ENCODE measurements around the gene ATP7B. TPM values are rescaled to one million over a fixed set of nuclear protein-coding genes. Genes with fewer than 3 reads are reported as not detected.

The ATP7B gene
- total and polyA plus RNA-seq, 2 donors (not counting 3 experiments of a cell fraction or from before 2014, with no cell fraction given) = 4.2 to 8.0 TPM

GRCh38 chr13:51933466-51934058, 77.7 kb downstream of the ATP7B start:
- H3K4me3 ChIP-seq (replicated peaks in 1 of 3; ENCODE audit: insufficient read depth in 1 of 3, low read depth in 1 of 3, low read length in 3 of 3) = no peak overlapping the region
- intact Hi-C loops (cut with micrococcal nuclease) (no loop called here), dilution Hi-C loops (cut with MboI; ENCODE audit: extremely low pct_ligation_motif_present, low sequenced_read_pairs) (no loop called here)
- H3K27me3 ChIP-seq (ENCODE audit: control insufficient read depth in 2 of 2, insufficient read depth in 2 of 2, low read length in 2 of 2) = no peaks in the 10 kb centered on the region
- no peak for DNase-seq (ENCODE audit: low read depth, low spot score)
- no peak overlapping the region for H3K4me2 ChIP-seq (ENCODE audit: insufficient read depth, low read length)
- no peak overlapping the region for H2AFZ ChIP-seq (ENCODE audit: low read depth, low read length)
- no peak overlapping the region for H3K9ac ChIP-seq (replicated peaks; ENCODE audit: extremely low read depth, insufficient read depth, low read length)
- H3K4me1 ChIP-seq (ENCODE audit: control insufficient read depth, extremely low read depth, insufficient read depth, low read length) = no peaks in the 10 kb centered on the region
- no peaks in the 10 kb centered on the region for H3K79me2 ChIP-seq (ENCODE audit: control insufficient read depth, insufficient read depth, low read length)
- CTCF ChIA-PET = no interaction called here
- no peaks in the 10 kb centered on the region for H3K36me3 ChIP-seq (ENCODE audit: control insufficient read depth in 2 of 2, extremely low read depth in 1 of 2, insufficient read depth in 2 of 2, low read length in 2 of 2)
- H4K20me1 ChIP-seq (replicated peaks; ENCODE audit: control insufficient read depth, extremely low read depth, insufficient read depth, low read length) = no peaks in the 10 kb centered on the region
- no peaks in the 10 kb centered on the region for H3K9me3 ChIP-seq (replicated peaks; ENCODE audit: control insufficient read depth, insufficient read depth, low read length)
- H3K27ac ChIP-seq (ENCODE audit: insufficient read depth, low read depth, low read length) = no peak overlapping the region
- H3K9me1 ChIP-seq (replicated peaks; ENCODE audit: control insufficient read depth, extremely low read depth, insufficient read depth, low read length) = no peaks in the 10 kb centered on the region
- TF ChIP-seq POLR2AphosphoS5 (IDR thresholded peaks at IDR 0.05; ENCODE audit: insufficient read depth, low read depth, low read length) (no peak), FOS (IDR thresholded peaks at IDR 0.05; ENCODE audit: borderline replicate concordance, insufficient read depth, low read length) (no peak), POLR2A (IDR thresholded peaks at IDR 0.05; ENCODE audit: low read depth, low read length) (no peak), JUN (IDR thresholded peaks at IDR 0.05; ENCODE audit: borderline replicate concordance, insufficient read depth, insufficient read length, low read depth) (no peak), MYC (IDR thresholded peaks at IDR 0.05; ENCODE audit: low read depth, low read length) (no peak), EZH2 (IDR thresholded peaks at IDR 0.05; ENCODE audit: borderline replicate concordance, low read depth, low read length, severe bottlenecking) (no peak), GATA2 (IDR thresholded peaks at IDR 0.05; ENCODE audit: insufficient read depth, insufficient read length, low read depth, low read length) (no peak)
- TF ChIP-seq, protein P1, sequence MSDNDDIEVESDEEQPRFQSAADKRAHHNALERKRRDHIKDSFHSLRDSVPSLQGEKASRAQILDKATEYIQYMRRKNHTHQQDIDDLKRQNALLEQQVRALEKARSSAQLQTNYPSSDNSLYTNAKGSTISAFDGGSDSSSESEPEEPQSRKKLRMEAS (IDR thresholded peaks at IDR 0.05; ENCODE audit: insufficient read depth, insufficient read length) = no peak
- TF ChIP-seq, protein P2, sequence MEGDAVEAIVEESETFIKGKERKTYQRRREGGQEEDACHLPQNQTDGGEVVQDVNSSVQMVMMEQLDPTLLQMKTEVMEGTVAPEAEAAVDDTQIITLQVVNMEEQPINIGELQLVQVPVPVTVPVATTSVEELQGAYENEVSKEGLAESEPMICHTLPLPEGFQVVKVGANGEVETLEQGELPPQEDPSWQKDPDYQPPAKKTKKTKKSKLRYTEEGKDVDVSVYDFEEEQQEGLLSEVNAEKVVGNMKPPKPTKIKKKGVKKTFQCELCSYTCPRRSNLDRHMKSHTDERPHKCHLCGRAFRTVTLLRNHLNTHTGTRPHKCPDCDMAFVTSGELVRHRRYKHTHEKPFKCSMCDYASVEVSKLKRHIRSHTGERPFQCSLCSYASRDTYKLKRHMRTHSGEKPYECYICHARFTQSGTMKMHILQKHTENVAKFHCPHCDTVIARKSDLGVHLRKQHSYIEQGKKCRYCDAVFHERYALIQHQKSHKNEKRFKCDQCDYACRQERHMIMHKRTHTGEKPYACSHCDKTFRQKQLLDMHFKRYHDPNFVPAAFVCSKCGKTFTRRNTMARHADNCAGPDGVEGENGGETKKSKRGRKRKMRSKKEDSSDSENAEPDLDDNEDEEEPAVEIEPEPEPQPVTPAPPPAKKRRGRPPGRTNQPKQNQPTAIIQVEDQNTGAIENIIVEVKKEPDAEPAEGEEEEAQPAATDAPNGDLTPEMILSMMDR (IDR thresholded peaks at IDR 0.05; ENCODE audit: extremely low read depth in 1 of 2, insufficient read depth in 1 of 2, low read depth in 1 of 2, low read length in 2 of 2) = no peak
- no peak for FAIRE-seq
- POLR2A ChIA-PET = no interaction called here
- BruUV-seq (replicated peaks) = TSS peak; percentile 14
